ENCODE data around the gene DDX54. TPM values are rescaled to one million over a fixed set of nuclear protein-coding genes. Genes with fewer than 3 reads are reported as not detected.

DDX54 gene
- total RNA-seq, 1 donor from 2014 or later: 36.9 TPM

DNA sequence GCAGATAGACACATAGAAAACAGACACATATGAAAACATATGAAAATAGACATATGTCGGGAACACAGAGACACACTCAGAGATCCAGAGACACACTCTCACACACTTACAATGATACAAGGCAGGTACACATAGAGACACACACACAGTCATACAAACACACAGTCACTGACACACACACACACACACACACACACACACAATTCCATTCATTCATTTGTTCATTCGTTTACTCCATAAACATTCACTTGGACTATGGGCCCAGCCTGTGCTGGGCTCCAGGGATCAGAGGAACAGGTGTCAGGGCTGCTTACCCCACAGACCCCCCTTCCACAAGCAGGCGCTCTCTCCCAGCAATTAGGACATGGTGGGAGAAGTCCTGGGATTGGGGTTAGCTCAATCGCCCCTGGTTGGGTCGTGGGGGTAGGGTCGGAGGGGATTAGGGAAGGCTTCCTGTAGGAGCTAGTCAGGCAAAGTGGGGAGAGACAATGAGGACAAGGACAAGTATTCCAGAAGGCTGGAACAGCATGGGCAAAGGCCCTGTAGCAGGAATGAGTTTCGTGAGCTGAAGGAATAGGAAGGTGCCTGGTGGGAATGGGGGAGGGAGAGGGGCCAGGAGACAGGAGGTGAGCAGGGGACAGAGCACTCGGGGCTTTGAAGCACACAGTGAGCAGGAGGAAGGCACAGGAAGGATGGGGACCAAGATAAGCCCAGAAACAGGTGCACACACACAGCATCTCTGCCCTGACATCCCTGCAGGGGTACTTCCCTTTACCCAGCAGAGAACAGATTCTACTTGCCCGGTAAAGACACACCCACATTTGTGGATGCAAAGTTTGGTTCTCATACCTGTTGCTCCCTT, 56.2 kb downstream of the DDX54 start:
- no peak overlapping the region for H3K9ac ChIP-seq
- Mint-ChIP-seq H3K9me3 (peaks cover 3% of the 10 kb centered on the region), H3K27me3 (ENCODE audit: insufficient read depth, low read depth) (peaks cover 15% of the 10 kb centered on the region), H3K27ac (no peak overlapping the region), H3K36me3 (no peaks in the 10 kb centered on the region), H3K4me1 (peaks cover 4% of the 10 kb centered on the region), H3K4me3 (no peak overlapping the region)
- H3K4me3 ChIP-seq: no peak overlapping the region
- H4K20me1 ChIP-seq (ENCODE audit: low read depth): no peaks in the 10 kb centered on the region
- no peaks in the 10 kb centered on the region for H3K9me3 ChIP-seq (ENCODE audit: low read depth)
- TF ChIP-seq EZH2 (IDR thresholded peaks at IDR 0.05): no peak
- no peak for TF ChIP-seq EZH2phosphoT487 (IDR thresholded peaks at IDR 0.05)
- TF ChIP-seq, protein P1, sequence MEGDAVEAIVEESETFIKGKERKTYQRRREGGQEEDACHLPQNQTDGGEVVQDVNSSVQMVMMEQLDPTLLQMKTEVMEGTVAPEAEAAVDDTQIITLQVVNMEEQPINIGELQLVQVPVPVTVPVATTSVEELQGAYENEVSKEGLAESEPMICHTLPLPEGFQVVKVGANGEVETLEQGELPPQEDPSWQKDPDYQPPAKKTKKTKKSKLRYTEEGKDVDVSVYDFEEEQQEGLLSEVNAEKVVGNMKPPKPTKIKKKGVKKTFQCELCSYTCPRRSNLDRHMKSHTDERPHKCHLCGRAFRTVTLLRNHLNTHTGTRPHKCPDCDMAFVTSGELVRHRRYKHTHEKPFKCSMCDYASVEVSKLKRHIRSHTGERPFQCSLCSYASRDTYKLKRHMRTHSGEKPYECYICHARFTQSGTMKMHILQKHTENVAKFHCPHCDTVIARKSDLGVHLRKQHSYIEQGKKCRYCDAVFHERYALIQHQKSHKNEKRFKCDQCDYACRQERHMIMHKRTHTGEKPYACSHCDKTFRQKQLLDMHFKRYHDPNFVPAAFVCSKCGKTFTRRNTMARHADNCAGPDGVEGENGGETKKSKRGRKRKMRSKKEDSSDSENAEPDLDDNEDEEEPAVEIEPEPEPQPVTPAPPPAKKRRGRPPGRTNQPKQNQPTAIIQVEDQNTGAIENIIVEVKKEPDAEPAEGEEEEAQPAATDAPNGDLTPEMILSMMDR (IDR thresholded peaks at IDR 0.05): no peak
- DNase-seq (ENCODE audit: low spot score): no peak
- H3K4me2 ChIP-seq: no peak overlapping the region
- H3K79me2 ChIP-seq (ENCODE audit: low read depth): no peaks in the 10 kb centered on the region
- H3K27ac ChIP-seq: no peak overlapping the region
- peaks cover 6% of the 10 kb centered on the region for H3K27me3 ChIP-seq
- H3K4me1 ChIP-seq: no peaks in the 10 kb centered on the region
- no peaks in the 10 kb centered on the region for H3F3A ChIP-seq (ENCODE audit: low read depth)
- H2AFZ ChIP-seq (replicated peaks): no peak overlapping the region
- no peaks in the 10 kb centered on the region for H3K36me3 ChIP-seq

- Mint-ChIP-seq H3K9me3 (peaks cover 8% of the 10 kb centered on the region), H3K4me3 (no peak overlapping the region), H3K36me3 (no peaks in the 10 kb centered on the region), H3K4me1 (peaks cover 4% of the 10 kb centered on the region), H3K27me3 (ENCODE audit: insufficient read depth, low read depth) (peaks cover 13% of the 10 kb centered on the region), H3K27ac (no peak overlapping the region)
- no peaks in the 10 kb centered on the region for H3K79me2 ChIP-seq (ENCODE audit: low read depth)
- no peaks in the 10 kb centered on the region for H3K9me3 ChIP-seq (ENCODE audit: low read depth)
- H3F3A ChIP-seq (ENCODE audit: low read depth): no peaks in the 10 kb centered on the region
- no peak overlapping the region for H3K27ac ChIP-seq
- H2AFZ ChIP-seq (replicated peaks): no peak overlapping the region
- H3K4me3 ChIP-seq: no peak overlapping the region
- TF ChIP-seq EZH2phosphoT487 (IDR thresholded peaks at IDR 0.05) (no peak), EZH2 (IDR thresholded peaks at IDR 0.05) (no peak)
- TF ChIP-seq, protein P1 (IDR thresholded peaks at IDR 0.05): no peak
- no peaks in the 10 kb centered on the region for H3K4me1 ChIP-seq
- H3K36me3 ChIP-seq: no peaks in the 10 kb centered on the region
- no peak overlapping the region for H3K4me2 ChIP-seq
- H3K27me3 ChIP-seq: no peaks in the 10 kb centered on the region
- H3K9ac ChIP-seq: no peak overlapping the region
- H4K20me1 ChIP-seq (ENCODE audit: low read depth): no peaks in the 10 kb centered on the region
- no peak for DNase-seq (ENCODE audit: low spot score)
These were observed 57.5 kb downstream of the DDX54 start for GRCh38 chr12:113127791-113128199.

DNA sequence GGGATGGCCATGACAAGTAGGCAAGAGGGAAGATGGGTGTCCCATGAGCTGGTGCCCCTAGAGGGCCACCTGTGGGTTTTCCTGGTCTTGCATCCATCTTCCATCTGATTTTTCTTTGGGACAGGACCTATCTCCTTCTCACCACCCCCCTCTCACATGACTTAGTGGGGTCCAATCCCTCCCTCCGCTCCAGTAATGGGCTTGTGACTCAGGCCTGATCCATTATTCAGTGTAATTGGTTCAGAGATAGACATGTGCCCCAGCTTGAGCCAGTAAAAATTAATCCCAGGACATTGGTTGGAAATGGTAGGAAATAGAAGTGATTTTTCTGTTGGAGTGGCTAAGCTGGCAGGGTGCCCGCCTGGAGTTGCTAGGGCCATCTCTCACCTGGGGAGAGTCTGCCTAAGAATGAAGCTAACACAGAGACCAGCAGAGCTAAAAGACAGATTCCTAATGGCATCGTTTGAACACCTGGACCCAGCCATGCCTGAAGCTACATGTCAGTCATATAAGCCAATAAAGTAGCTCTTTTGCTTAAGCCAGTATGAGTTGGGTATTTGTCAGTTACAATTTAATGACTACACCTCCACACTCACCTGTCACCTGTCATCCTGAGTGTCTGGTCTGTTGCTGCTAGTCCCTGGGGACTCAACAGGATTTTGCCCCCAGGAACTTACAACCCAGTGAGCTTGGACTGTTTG, 64.5 kb downstream of the DDX54 start:
- Histone ChIP-seq H3K27me3 (no peaks in the 10 kb centered on the region), H3F3A (ENCODE audit: low read depth) (no peaks in the 10 kb centered on the region), H3K9ac (no peak overlapping the region), H4K20me1 (ENCODE audit: low read depth) (no peaks in the 10 kb centered on the region), H3K79me2 (ENCODE audit: low read depth) (no peaks in the 10 kb centered on the region), H3K9me3 (ENCODE audit: low read depth) (no peaks in the 10 kb centered on the region), H3K4me3 (no peak overlapping the region), H2AFZ (replicated peaks) (no peak overlapping the region), H3K4me1 (no peaks in the 10 kb centered on the region), H3K27ac (no peak overlapping the region), H3K36me3 (no peaks in the 10 kb centered on the region), H3K4me2 (no peak overlapping the region)
- TF ChIP-seq, protein P1 (IDR thresholded peaks at IDR 0.05): no peak
- no peak for TF ChIP-seq EZH2 (IDR thresholded peaks at IDR 0.05)
- TF ChIP-seq EZH2phosphoT487 (IDR thresholded peaks at IDR 0.05): no peak
- peaks cover 13% of the 10 kb centered on the region for H3K9me3 Mint-ChIP-seq
- no peak for DNase-seq (ENCODE audit: low spot score)
- no peak overlapping the region for H3K4me3 Mint-ChIP-seq
- peaks cover 18% of the 10 kb centered on the region for H3K27me3 Mint-ChIP-seq (ENCODE audit: insufficient read depth, low read depth)
- peaks cover 22% of the 10 kb centered on the region for H3K4me1 Mint-ChIP-seq
- H3K36me3 Mint-ChIP-seq: no peaks in the 10 kb centered on the region
- peak overlapping the region; percentile 29 for H3K27ac Mint-ChIP-seq
